Psoas muscle (tissue), 8 donors: ENCODE data around the gene NRGN. TPM values are rescaled to one million over a fixed set of nuclear protein-coding genes. Genes with fewer than 3 reads are reported as not detected.
A peak's percentile ranks its signal among the peaks of the same experiment; 100 is the strongest.

Source experiments
- ATAC-seq, 4 donors: fragments of 200-7000 bp; cut with Tn5 transposase; one replicate each; pipeline ENCODE4 v1.9.1; 2020; ENCODE audit warnings: moderate library complexity in 3 of 4, mild to moderate bottlenecking in 2 of 4
- DNase-seq, 2 donors: peaks; one replicate each; pipeline ENCODE4 v3.0.0-alpha.2; 2020
- H3K27ac ChIP-seq: fragments of 200-600 bp; one replicate; pipeline ENCODE4 v1.8.0; 2022
- H3K27me3 ChIP-seq, 3 donors: fragments of 200-600 bp in 1 of 3; one replicate each; pipeline versions ENCODE4 v1.6.1 to v1.8.0; 2013 to 2022; ENCODE audit warnings: low read length in 2 of 3, mild to moderate bottlenecking in 2 of 3, moderate library complexity in 1 of 3; ENCODE audit not compliant: insufficient read depth in 3 of 3
- H3K36me3 ChIP-seq, 2 donors: fragments of 200-600 bp in 1 of 2; one replicate each; pipeline versions ENCODE4 v1.6.1 to v1.8.0; 2013 to 2022; ENCODE audit warnings: low read depth in 1 of 2, mild to moderate bottlenecking in 1 of 2, moderate library complexity in 1 of 2; ENCODE audit not compliant: insufficient read depth in 1 of 2
- H3K4me1 ChIP-seq: fragments of 200-600 bp; one replicate; pipeline ENCODE4 v1.8.0; 2022
- H3K4me3 ChIP-seq: fragments of 200-600 bp; one replicate; pipeline ENCODE4 v1.8.0; 2022; ENCODE audit warnings: mild to moderate bottlenecking
- H3K9me3 ChIP-seq: fragments of 200-600 bp; one replicate; pipeline ENCODE4 v1.8.0; 2022
- whole genome bisulfite sequencing, 3 donors: extraction: QIAGEN DNeasy Blood & Tissue Kit; methylation state at CpG; one replicate each; pipeline versions ENCODE4 v1.1.6 to v1.1.7; 2013; 5-methylcytosine and 5-hydroxymethylcytosine counted together
- intact Hi-C, 2 donors: fragments of 100-400 bp; cut with DNase I; formaldehyde crosslinking; loops; one replicate each; pipeline versions ENCODE4 v1.11.0 to v1.14.2; 2022
- polyA plus RNA-seq, 3 donors: library from polyadenylated mRNA; stranded (reverse); fragments of 200-250 nt; gene quantifications; one replicate each; pipeline ENCODE4 v1.2.3, GENCODE V29; 2013
- total RNA-seq, 4 donors: library from RNA; stranded (reverse); fragmentation: NEBNext Ultra II Directional in 2 of 4; extraction: Animal tissue kit (Norgen Biotek cat#: 25700) in 2 of 4; gene quantifications; one replicate each; pipeline versions ENCODE4 v1.2.1 to v1.2.4, GENCODE V29; 2021 to 2023
- TF ChIP-seq, protein P1 (sequence below): fragments of 200-600 bp; IDR thresholded peaks from one replicate; pipeline ENCODE4 v1.8.0; 2022; ENCODE audit warnings: antibody characterized with exemption
- donor health status: healthy with polysubstance abuse.
- donor health status: DM: no; HTN: no; CAD: no; lungs with moderate emphysema.
- donor health status: Bipolar disorder and iron deficiency.
- donor health status: healthy.
- donor health status: DM: yes; HTN: yes; CAD: no.
- donor health status: DM: no; HTN: no; CAD: no.
- donor health status: DM: no; HTN: no; CAD: no.
- donor health status: DM: yes; HTN: yes; CAD: no.

NRGN gene
- total and polyA plus RNA-seq, 7 donors, result 0.69 to 2.1 (median 1.0) TPM

DNA sequence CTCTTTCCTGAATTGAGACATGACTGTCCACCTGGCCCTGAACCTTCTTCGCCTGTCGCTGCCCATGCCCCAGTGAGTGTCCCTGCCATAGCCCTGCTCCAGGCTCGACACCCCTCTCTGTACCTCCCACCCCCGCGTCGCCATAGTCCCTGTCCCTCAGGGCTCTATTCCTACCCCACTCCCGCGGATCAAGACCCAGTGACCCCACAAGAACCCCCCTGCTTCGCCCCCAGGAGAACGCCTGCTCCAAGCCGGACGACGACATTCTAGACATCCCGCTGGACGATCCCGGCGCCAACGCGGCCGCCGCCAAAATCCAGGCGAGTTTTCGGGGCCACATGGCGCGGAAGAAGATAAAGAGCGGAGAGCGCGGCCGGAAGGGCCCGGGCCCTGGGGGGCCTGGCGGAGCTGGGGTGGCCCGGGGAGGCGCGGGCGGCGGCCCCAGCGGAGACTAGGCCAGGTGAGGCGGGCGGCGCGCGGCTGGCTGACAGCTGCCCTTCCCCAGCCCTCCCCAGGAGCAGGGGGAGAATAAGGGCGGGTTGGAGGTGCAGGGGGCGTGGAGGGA, 5.6 kb downstream of the NRGN start:
- no peak overlapping the region for H3K27ac ChIP-seq
- no peaks in the 10 kb centered on the region for H3K36me3 ChIP-seq
- ATAC-seq (no peak), DNase-seq (no peak)
- TF ChIP-seq, protein P1, sequence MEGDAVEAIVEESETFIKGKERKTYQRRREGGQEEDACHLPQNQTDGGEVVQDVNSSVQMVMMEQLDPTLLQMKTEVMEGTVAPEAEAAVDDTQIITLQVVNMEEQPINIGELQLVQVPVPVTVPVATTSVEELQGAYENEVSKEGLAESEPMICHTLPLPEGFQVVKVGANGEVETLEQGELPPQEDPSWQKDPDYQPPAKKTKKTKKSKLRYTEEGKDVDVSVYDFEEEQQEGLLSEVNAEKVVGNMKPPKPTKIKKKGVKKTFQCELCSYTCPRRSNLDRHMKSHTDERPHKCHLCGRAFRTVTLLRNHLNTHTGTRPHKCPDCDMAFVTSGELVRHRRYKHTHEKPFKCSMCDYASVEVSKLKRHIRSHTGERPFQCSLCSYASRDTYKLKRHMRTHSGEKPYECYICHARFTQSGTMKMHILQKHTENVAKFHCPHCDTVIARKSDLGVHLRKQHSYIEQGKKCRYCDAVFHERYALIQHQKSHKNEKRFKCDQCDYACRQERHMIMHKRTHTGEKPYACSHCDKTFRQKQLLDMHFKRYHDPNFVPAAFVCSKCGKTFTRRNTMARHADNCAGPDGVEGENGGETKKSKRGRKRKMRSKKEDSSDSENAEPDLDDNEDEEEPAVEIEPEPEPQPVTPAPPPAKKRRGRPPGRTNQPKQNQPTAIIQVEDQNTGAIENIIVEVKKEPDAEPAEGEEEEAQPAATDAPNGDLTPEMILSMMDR, result no peak
- intact Hi-C loops, result no loop called here
- H3K9me3 ChIP-seq, result no peaks in the 10 kb centered on the region
- 29 to 39% (median 36%) methylated on average over 43 to 44 of the region's 44 CpGs for WGBS, 3 donors
- no peak overlapping the region for H3K4me3 ChIP-seq
- peaks cover 0 to 68% (median 15%) of the 10 kb centered on the region in 3 donors for H3K27me3 ChIP-seq
- peaks cover 9% of the 10 kb centered on the region for H3K4me1 ChIP-seq

DNA sequence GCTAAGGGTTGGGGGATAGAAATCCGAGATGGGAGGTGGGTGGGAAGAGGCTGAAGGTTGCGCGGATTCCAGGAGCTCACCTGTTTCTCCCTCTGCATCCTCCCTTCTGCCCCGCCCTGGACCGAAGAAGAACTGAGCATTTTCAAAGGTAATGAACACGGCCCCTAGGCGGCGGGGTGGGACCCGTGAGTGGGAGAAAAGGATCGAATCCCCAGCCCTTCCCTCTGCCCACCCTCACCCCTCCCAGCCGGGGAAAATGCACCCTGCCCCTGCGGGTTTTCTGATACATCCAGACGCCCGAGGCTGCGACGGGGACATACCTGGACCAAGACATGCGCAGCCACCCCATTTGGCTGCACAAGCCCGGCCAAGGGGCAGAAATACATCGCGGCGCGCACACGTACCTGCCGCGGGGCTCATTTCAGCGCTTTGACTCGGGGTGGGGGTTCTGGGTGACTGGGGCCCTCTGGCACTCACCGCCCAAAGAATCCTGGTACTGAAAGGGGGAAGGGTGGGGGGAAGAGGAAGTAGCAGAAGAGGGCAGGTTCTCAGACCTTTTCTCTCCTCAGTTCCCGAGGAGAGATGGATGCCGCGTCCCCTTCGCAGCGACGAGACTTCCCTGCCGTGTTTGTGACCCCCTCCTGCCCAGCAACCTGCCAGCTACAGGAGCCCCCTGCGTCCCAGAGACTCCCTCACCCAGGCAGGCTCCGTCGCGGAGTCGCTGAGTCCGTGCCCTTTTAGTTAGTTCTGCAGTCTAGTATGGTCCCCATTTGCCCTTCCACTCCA, 6.3 kb downstream of the NRGN start:
- no peak for DNase-seq
- WGBS, 3 donors, result 9 to 14% (median 11%) methylated on average over 33 to 41 of the region's 41 CpGs
- Histone ChIP-seq H3K4me1 (peaks cover 9% of the 10 kb centered on the region), H3K27ac (no peak overlapping the region), H3K27me3 (peaks cover 0 to 68% (median 16%) of the 10 kb centered on the region in 3 donors), H3K9me3 (no peaks in the 10 kb centered on the region), H3K36me3 (no peaks in the 10 kb centered on the region), H3K4me3 (peak overlapping the region; percentile 71)
- peak in 1 of 4 donors; percentile 5 for ATAC-seq
- intact Hi-C loops, result no loop called here
- TF ChIP-seq, protein P1, result no peak

DNA sequence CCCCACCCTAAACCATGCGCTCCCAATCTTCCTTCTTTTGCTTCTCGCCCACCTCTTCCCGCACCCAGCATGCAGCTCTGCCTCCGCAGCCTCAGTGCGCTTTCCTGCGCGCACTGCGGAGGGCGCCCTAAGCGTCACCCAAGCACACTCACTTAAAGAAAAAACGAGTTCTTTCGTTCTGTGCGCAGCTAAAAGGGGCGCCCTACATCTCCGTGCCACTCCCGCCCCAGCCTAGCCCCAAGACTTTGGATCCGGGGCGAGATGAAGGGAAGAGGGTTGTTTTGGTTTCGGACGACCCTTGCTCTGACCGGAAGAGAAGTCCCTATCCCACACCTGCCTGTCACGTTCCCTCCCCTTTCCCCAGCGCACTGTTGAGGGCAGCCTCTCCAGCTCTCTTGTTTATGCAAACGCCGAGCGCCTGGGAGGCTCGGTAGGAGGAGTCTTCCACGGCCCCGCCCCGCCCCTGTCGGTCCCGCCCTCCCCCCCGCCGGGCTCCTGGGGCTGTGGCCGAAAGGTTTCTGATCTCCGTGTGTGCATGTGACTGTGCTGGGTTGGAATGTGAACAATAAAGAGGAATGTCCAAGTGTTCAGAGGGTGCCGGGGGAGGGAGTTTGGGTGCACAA, 7.0 kb downstream of the NRGN start:
- H3K4me3 ChIP-seq, result peak overlapping the region; percentile 71
- H3K27me3 ChIP-seq, result peaks cover 0 to 70% (median 18%) of the 10 kb centered on the region in 3 donors
- intact Hi-C loops, result no loop called here
- ATAC-seq (peak; percentile 73 to 93 (median 80)), DNase-seq (peak; percentile 64 to 81)
- 4 to 5% (median 5%) methylated on average over 36 to 37 of the region's 37 CpGs for WGBS, 3 donors
- TF ChIP-seq, protein P1, result peak; percentile 25
- H3K27ac ChIP-seq, result no peak overlapping the region
- H3K9me3 ChIP-seq, result no peaks in the 10 kb centered on the region
- H3K36me3 ChIP-seq, result no peaks in the 10 kb centered on the region
- H3K4me1 ChIP-seq, result peaks cover 9% of the 10 kb centered on the region

DNA sequence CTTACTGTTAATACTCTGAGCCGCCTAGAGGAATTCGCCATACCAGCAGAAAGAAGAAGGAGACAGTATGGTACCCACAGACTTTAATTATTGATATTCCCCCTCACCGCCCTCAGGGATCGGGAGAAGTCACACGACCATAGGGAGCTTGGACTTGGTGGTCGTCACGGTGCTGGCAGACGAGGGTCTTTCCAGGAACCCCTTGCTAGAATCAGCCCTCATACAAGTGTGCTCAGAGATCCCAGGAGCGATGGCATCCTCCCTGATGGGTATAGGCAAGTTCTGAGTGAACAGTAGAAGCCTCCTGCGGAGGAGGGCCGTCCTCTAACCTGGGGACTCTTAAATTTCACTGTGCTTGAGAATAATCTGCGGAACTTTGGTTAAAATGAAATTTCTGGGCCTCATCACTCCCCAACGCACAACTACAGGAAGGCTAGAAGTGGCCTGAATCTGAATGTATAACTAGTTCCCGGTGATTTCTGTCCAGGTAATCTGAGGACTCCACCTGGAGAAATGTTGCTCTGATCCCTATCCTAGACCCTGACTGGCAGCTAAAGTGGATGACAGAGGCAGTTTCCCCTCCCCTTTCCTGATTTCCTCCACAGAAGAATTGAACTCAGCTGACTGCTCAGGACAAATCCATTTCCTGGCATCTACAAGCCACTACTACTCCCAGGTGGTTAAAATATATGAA, 7.8 kb downstream of the NRGN start:
- no peak overlapping the region for H3K27ac ChIP-seq
- ATAC-seq (no peak), DNase-seq (no peak)
- H3K9me3 ChIP-seq, result no peaks in the 10 kb centered on the region
- intact Hi-C loops, result no loop called here
- WGBS, 3 donors, result 57 to 59% (median 58%) methylated on average over 14 of the region's 14 CpGs
- H3K27me3 ChIP-seq, result peaks cover 0 to 72% (median 21%) of the 10 kb centered on the region in 3 donors
- peak overlapping the region; percentile 71 for H3K4me3 ChIP-seq
- TF ChIP-seq, protein P1, result no peak
- H3K36me3 ChIP-seq, result no peaks in the 10 kb centered on the region
- peaks cover 10% of the 10 kb centered on the region for H3K4me1 ChIP-seq
